Measurements from ENCODE around the gene TXNDC12. TPM values are rescaled to one million over a fixed set of nuclear protein-coding genes. Genes with fewer than 3 reads are reported as not detected.

TXNDC12 gene
- total RNA-seq, 1 donor from 2014 or later: 75.3 TPM

- H3K27ac ChIP-seq: no peak overlapping the region
- H4K20me1 ChIP-seq (ENCODE audit: low read depth): no peaks in the 10 kb centered on the region
- no peaks in the 10 kb centered on the region for H3K36me3 ChIP-seq
- no peak overlapping the region for H3K4me3 ChIP-seq
- Mint-ChIP-seq H3K4me3 (no peak overlapping the region), H3K9me3 (no peaks in the 10 kb centered on the region), H3K36me3 (peaks cover 5% of the 10 kb centered on the region), H3K27ac (no peak overlapping the region), H3K27me3 (ENCODE audit: insufficient read depth, low read depth) (peaks cover 16% of the 10 kb centered on the region), H3K4me1 (peaks cover 17% of the 10 kb centered on the region)
- TF ChIP-seq EZH2phosphoT487 (IDR thresholded peaks at IDR 0.05) (no peak), CTCF (IDR thresholded peaks at IDR 0.05) (no peak), EZH2 (IDR thresholded peaks at IDR 0.05) (no peak)
- DNase-seq (ENCODE audit: low spot score): no peak
- H3K4me2 ChIP-seq: no peak overlapping the region
- no peaks in the 10 kb centered on the region for H3K9me3 ChIP-seq (ENCODE audit: low read depth)
- no peaks in the 10 kb centered on the region for H3F3A ChIP-seq (ENCODE audit: low read depth)
- no peaks in the 10 kb centered on the region for H3K79me2 ChIP-seq (ENCODE audit: low read depth)
- H3K4me1 ChIP-seq: no peaks in the 10 kb centered on the region
- H3K27me3 ChIP-seq: no peaks in the 10 kb centered on the region
- H3K9ac ChIP-seq: no peak overlapping the region
- no peak overlapping the region for H2AFZ ChIP-seq (replicated peaks)
These were observed 81.2 kb downstream of the TXNDC12 start for GRCh38 chr1:51973587-51974474.

Small RNAs within 50 kb of the gene (small RNA-seq; reads per million reads assigned to genes)
- gene RN7SL290P: not detected
- gene RNA5SP48: not detected

Other genes with a start within 250 kb of the TXNDC12 start
- gene NRDC, start 176.5 kb downstream of the TXNDC12 start, total RNA-seq (ENCODE audit: low replicate concordance): 98.4 and 141 TPM in 2 replicates
- 19.3 and 20.4 TPM in 2 replicates for gene RAB3B, start 64.5 kb downstream of the TXNDC12 start, total RNA-seq (ENCODE audit: low replicate concordance)
- 3.5 and 7.3 TPM in 2 replicates for gene KTI12, start 21.4 kb downstream of the TXNDC12 start, total RNA-seq (ENCODE audit: low replicate concordance)
- gene BTF3L4, start 1.1 kb upstream of the TXNDC12 start, total RNA-seq (ENCODE audit: low replicate concordance): 174 and 288 TPM in 2 replicates
- gene ZFYVE9, start 86.9 kb upstream of the TXNDC12 start, total RNA-seq (ENCODE audit: low replicate concordance): 32.9 and 42.7 TPM in 2 replicates

All from neural progenitor cell (in vitro differentiated cells).